GM21786 (cell line): ENCODE data around the gene ATP6V0C.
A peak's percentile ranks its signal among the peaks of the same experiment; 100 is the strongest.

Source experiments
- ATAC-seq: cut with Tn5 transposase; IDR thresholded peaks from one replicate; pipeline ENCODE4 v1.9.1; 2021; ENCODE audit not compliant: unreplicated experiment

ATP6V0C gene

DNA sequence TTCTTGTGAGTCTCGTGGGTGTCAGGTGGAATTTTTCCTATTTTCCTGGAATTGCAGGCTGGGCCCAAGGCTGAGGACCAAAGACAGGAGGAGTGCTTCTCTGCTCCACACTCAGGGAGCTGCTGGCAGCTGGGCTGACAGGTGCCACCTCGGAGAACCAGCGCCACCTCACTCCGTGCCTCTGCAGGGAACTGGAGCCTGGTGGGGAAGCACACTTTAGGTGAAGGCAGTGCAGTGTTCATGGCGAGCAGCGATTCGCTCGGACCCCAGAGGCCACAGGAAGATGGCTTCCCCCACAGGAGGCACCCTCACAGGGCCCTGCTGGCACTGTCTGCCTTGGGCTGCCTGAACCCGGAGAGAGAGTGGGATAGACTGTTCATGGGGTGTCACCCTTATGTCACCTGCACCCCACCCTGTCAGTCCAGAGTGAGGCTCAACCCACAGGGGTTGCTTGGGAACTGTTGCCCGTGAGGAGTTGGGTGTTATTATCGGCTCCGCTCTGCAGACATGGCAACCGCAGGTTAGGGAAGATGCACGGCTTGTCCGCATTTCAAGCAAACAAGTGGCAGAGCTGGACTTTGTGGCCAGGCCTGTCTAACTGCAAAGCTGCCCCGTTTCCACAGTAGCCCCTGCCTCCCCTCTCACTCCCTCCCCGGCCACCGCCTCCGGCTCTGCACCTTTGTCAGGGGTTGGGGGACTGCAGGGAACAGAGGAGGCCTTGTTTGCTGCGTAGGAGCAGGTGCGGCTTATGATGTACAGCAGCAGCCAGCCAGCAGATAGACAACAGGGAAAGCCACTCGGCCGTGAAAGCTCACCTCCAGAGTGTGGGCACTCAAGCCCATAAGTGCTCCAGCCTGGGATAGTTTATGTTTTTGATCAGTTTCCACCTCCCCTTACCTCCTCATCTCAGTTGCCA is 23.3 kb upstream of the ATP6V0C start:
- ATAC-seq = no peak

DNA sequence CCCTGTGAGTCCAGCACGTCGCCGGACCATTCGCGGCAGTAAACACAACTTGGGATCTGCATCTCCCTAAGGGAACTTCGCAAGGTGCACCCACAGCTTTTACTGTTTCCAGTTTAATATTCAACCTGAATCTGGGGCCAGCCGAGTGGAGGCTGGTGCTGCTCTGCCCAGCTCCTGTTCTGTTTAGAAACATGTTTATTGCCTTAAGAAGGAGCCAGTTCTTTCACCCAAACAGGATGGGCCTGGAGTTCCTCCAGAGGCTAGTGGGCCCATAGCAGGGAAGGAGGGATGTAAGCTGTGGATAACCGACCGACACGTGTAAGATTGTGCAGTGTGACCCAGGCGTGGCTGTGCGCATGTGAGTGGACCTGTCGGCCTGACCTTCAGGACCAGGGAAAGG is 21.5 kb upstream of the ATP6V0C start:
- no peak for ATAC-seq

DNA sequence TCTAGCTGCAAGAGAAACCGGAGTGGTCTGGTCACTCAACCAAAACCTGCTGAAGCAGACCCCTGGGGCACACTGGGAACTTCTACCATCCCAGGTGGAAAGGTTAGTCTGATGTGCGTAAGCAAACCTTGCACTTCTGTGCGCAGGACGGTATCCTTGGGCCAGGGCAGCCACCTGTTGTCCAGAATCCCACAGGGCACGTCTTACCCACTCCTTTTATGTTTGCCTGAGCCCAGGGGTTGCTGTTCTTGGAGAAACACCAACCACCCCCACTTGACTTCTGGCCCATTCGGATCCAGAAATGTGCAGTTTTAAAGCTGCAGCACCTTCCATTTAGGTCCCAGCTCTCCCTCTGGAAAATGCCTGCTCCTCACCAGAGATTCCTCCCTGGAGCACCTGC is 20.1 kb upstream of the ATP6V0C start:
- ATAC-seq = no peak

DNA sequence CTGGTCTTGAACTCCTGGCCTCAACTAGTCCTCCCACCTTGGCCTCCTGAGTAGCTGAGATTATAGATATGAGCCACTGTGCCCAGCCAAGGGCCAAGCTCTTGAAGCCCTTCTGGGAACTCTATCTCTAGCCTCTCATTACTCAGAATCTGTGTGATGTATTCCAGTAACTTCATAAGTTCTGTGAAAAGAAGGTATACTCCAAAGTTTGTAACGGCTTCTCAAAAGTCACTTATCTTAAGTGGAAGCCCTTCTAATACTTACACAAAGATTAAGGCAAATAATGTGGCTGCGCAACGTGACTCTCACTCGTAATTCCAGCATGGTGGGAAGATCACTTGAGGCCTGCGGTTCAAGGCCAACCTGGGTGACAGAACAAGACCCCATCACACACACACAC is 19.1 kb upstream of the ATP6V0C start:
- ATAC-seq = no peak

DNA sequence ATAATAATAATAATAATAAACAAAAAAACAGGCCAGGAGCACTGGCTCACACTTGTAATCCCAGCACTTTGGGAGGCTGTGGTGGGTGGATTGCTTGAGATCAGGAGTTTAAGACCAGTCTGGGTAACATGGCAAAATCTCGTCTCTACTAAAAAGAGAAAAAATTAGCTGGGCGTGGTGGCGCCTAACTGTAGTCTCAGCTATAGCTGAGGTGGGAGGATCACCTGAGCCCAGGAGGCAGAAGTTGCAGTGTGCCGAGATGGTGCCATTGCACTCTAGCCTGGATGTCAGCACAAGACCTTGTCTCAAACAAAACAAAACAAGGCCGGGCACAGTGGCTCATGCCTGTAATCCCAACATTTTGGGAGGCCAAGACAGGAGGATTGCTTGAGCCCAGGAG is 18.7 kb upstream of the ATP6V0C start:
- no peak for ATAC-seq

DNA sequence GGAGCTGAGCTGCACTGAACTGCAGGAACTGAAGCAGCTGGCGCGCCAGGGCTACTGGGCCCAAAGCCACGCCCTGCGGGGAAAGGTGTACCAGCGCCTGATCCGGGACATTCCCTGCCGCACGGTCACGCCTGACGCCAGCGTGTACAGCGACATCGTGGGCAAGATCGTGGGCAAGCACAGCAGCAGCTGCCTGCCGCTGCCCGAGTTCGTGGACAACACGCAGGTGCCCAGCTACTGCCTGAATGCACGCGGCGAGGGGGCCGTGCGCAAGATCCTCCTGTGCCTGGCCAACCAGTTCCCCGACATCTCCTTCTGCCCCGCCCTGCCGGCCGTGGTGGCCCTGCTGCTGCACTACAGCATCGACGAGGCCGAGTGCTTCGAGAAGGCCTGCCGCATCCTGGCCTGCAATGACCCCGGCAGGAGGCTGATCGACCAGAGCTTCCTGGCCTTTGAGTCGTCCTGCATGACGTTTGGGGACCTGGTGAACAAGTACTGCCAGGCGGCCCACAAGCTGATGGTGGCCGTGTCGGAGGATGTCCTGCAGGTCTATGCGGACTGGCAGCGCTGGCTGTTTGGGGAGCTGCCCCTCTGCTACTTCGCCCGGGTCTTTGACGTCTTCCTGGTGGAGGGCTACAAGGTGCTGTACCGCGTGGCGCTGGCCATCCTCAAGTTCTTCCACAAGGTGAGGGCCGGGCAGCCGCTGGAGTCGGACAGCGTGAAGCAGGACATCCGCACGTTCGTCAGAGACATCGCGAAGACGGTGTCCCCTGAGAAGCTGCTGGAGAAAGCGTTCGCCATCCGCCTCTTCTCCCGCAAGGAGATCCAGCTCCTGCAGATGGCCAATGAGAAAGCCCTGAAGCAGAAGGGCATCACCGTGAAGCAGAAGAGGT is 17.3 kb upstream of the ATP6V0C start:
- no peak for ATAC-seq

DNA sequence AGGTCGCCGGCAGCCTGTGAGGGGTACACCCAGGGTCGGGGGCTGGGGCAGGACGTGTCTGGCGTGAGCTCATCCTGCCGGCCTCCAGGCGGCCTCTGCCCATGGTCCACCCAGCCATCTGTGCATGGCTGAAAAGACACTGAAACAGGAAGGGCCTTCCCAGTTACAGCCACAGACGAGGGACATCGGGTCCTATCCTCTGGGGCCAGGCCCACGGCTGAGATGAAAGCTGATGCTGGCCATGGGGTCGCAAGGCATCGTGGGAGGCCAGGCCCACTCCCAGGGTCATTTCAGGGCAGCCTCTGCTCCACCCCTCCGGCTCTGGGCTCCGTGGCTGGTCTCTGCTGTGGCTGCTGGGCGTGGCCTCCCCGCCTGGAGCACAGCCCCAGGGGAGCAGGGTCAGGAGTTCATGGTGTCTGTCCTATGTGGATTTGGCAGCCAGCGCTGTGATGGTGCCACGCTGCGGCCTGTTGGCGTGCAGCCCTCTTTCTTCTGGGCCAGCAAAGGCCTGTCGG is 16.6 kb upstream of the ATP6V0C start:
- ATAC-seq = no peak

DNA sequence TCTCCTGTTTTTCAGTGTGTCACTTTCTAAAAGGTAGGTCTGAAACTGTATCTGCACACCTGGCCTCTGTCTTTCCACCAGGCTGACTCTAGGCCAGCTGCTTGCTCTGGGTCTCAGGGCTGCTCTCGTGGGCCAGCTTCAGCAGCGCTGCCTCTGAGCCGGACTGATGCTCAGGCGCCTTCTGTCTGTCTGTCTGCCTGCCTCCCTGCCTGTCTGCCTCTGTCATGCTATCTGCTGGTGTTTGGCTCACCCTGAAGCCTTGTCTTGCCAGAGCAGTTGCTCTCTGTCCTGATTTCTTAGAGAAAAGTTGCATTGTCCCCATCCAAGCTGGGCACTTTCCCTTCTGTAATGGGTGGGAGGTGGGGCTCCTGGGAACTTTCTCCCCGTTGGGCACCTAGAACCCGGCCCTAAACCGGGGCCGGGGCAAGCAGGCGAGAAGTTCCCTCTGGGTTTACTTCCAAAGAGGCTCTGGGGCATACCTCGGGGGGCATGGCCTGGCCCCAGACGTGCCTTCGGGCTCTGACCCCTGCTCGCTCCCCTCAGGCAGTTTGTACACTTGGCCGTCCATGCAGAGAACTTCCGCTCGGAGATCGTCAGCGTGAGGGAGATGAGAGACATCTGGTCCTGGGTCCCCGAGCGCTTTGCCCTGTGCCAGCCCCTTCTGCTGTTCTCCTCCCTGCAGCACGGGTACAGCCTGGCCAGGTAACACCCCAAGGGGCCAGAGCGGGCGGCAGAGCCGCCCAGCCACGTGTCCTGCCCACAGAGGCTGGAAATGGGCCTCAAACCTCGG is 15.9 kb upstream of the ATP6V0C start:
- ATAC-seq = no peak

DNA sequence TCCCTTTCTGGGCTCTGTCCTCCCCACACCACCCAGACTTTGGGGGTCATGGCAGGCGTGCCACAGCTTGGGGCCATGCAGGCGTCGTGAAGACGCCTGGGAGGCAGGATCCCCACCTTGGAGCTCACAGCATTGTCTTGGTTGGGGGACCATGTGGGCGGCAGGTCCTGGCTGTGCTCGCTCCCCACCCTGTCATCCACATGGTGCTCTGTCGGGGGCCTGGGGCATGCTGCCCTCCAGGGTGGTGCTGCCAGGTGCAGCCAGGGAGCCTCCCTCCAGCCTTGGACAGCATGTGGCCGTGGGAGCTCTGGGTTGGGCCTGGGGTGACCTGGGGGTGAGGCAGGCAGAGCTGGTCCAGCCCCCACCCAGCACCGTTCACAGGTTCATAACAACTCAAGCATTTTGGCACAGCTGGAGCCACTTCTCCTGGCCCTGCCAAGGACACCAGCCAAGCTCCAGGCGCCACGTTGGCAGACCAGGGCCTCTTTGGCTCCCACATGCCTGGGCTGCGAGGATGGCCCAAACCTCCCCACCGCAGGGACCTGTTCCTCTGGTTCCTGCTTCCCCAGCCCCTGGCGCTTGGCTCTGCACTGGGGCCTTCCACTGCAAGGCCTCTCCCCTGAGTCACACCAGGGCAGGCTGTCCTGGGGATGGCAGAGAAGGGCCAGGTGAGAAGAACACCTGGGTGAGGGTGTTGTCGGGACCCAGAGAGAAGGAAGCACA is 15.1 kb upstream of the ATP6V0C start:
- ATAC-seq = no peak

DNA sequence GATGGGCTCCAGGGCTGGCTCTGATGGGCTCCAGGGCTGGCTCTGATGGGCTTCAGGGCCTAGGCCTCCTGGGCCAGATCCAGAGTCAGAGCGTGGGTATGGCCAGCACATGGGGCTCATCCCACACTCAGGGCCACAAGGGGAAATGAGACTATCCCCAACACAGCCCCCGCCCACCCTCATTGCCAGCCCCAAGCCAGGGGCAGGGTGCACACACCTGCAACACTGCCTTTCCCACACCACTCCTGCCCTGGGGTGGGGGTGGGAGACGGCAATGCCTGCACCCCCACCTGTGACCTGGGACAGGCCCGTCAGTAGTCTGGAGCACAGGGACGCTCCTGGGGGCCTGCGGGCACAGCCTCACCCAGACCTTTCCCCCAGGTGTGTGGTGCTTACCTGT is 14.3 kb upstream of the ATP6V0C start:
- ATAC-seq = no peak

DNA sequence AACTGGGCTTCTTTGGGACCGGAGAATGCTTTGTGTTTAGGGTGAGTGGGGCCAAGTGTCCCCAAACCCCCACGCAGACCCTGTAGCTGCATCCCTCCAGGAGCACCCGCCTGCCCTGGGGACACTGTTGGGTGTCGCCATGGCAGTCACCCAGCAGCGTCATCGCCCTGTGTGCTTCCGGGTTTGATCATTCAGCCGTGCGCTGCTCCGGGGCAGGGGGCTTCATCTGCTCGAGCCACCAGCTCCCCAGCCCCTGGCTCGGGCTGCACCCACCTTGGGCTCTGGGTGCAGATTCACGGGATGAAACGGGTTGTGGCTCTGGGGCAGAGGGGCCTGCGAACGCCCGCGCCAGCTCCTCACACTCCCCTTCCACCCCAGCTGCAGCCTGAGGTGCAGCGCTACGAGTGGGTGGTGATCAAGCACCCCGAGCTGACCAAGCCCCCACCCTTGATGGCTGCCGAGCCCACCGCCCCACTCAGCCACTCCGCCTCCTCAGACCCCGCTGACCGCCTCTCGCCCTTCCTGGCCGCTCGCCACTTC is 13.8 kb upstream of the ATP6V0C start:
- ATAC-seq = no peak

DNA sequence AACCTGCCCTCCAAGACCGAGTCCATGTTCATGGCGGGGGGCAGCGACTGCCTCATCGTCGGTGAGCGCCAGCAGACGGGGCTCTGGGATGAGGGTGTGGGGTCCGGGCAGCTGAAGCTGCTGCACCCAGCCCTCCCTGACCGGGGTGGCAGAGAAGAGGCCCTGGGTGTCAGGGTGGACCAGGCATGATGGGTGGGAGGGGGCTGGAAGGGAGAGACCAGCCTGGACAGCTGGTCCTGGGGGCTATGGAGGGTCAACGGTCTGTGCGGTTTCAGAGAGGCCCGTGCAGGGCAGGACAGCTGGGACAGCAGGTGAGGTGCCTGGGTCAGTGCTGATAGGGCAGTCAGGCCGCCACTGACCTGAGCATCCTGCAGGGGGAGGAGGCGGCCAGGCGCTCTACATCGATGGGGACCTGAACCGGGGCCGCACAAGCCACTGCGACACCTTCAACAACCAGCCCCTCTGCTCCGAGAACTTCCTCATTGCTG is 13.3 kb upstream of the ATP6V0C start:
- ATAC-seq = no peak

DNA sequence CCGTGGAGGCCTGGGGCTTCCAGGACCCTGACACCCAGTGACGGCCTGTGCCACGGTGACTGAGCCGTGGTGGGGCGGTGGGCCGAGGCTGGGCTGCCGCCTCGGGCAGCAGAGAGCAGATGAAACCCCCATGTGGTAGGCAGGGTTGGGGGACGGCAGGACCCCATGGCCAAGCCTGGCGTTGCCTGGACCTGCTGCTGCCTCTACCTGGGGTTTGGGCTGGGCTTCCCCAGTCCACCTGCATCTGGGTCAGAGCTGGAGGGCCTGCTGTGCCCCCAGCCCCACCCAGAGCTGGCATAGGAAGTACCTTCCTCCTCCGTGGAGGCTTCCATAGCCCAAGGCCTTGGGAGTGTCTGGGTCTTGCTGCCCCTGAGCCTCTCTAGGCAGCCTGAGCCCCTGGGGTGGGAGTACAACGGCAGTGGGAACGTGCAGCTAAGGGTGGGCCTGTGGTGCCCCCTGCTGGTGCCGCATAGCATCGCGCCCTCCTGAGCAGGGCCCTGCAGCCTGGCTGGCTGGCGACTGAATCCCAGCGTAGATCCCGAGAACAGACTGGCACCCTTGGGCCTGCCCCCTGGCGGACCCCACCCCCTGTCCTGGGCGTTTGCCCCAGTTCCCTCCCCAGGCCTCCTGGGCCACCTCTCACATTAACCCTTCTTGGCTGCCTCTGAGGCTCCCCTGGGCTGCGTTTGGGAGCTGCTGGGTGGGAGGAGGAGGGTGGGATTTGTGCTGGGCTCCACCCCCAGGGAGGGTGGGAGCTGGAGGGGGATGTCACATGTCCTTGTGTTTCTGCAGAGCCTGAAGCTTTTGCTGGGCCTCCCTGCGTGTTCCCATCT is 12.6 kb upstream of the ATP6V0C start:
- no peak for ATAC-seq

DNA sequence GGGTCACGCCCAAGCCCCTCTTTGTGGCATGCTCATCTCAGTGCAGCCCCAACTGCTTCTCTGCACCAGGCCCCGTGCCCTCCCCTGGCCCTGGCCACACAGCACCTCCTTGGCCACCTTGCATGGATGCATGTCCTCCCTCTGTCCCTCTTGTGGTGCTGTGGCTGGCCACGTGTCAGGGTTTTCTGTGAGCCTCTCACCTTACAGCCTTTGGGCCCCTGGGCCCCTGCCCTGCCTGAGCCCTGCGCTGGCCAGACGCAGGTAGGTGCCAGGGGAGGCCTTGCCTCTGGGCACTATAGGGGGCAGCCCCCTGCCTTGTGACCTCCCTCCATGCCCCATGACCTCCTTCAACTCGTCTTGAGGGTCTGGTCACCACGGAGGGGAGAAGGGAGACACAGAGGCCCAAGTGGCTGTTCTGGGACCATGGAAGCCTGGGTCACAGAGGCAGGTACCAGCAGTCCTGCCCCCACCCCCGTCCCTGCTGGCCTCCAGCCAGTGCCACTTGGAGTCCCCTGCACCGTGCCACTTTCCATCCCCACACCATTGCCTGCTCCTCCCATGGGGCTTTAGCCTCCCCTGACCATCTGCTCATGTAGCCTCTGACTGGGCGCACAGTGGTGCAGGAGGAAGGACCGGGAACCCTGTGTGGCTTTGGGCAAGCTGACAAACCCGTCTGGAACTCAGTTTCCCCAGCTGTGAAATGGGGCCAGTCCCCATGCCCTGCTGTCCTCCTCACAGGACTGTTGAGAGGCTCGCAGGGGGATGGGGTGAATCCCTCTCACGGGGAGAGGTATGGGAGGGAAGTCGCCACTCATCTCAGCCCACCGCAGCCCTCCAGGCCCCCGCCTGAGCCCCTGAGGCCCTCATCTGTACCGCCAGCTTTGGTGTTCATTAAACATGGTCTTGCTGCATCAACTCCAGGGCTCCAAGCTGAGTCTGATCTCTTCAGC is 11.5 kb upstream of the ATP6V0C start:
- no peak for ATAC-seq

DNA sequence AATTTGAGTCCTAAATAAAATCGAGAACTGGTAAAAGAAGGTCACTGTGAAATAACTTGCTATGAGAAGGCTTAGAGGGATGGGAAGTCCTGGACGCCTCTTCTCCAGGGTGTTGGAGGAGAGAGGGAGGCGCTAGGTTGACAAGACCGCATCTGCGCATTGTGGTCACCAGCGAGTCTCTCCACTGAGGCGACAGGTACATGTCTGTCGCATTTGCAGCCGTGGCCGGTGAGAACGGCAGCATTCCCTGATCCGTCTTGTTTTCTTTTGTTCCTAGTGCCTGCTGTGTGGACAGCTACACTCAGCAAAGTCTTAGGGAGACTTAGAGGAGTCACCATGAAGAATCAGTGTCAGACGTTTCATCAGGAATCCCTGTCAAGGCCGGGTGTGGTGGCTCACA is 8.1 kb upstream of the ATP6V0C start:
- no peak for ATAC-seq

DNA sequence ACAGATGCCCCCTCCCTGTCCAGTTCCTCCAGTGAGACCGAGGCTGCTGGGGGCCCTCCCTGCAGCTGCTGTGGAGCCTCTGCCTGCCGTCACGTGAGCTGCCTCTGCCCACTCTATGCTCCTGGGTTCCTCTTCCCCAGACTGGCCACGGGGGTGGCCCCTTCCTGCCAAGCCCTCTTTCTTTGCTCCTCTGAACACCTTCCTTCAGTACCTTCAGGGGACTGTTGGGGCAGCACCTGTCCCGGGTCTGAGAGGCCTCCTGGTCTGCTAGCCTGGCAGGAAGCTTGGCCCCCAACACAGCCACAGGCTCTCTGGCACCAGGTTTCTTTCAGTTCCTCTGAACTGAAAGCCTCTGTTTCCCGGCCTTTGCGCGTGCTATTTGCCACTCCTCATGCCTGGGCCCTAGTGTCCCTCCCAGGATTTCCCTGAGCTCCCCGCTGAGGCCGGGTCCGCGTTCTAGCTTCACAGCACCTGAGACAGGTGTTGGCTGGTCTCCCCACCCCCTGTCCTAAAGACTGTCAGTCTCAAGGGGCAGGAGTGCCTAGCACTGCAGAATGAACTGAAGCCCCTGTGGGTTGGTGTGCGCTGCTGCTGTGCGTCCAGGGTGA is 6.6 kb upstream of the ATP6V0C start:
- ATAC-seq = peak; percentile 73

DNA sequence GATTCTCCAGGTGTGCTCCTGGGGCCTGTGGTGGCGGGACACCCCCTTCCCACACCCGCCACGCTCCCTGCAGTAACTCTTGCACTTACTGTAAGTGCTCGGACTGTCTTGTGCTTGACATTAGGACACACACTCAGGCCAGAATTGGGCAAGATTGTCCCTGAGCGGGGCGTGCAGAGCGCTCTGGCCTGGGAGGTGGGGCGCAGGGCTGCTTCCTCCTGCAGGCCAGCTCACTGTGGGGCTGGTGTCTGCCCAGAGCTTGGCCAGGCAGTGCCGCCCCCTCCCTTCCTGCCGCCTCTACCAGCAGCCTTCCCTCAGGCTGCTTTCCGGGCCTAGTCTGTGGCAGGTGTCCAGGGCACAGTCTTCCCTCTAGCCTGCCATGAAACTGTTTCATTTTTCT is 6.1 kb upstream of the ATP6V0C start:
- ATAC-seq = no peak
